Measurements from ENCODE around the gene GPRIN3.
"Not testable (repeated sequence)": the region's sequence is repeated elsewhere in the genome, so short reads cannot be mapped to it uniquely, and the experiment has no call there.

Gene GPRIN3

GRCh38 chr4:89218587-89218986, 89.0 kb downstream of the GPRIN3 start:
- in situ Hi-C loops (cut with MboI; ENCODE audit: low sequenced_read_pairs): no loop called here

DNA sequence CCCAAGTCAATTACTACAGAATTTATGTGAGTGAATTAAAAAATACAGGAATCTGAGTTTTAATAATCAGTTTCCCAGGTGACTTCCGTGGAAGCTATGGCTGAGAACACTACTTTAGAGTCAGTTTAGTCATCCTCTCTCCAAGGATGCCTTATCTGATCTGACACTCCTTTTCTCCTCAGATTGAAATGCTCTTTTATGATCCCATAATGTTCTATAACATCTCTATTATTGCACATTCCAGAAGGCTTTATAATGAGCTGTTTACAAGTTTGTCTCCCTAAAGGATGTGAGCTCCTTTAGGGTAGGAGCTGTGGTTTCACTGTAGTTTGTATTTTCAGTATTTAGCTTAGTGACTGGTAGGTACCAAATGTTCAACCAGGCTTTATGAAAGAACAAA, 90.0 kb downstream of the GPRIN3 start:
- in situ Hi-C loops (cut with MboI; ENCODE audit: low sequenced_read_pairs): no loop called here

DNA sequence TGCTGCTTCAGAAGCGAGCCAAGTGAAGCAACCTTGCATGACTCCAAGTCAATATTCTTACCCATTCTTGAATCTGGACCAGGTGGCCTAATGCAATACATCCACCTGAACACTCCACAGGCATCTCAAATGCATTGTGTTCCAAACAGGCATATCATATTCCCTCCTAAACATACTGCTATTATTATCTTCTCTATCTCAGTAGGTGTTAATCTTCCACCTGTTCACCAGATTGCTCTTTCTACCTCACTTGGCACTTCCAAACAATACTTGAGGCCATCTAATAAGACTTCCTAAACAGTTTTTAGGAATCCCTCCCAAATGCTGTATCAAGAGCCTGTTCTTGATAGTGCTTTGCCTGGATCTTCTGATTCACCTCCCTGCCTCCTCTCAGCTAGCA, 90.7 kb downstream of the GPRIN3 start:
- in situ Hi-C loops (cut with MboI; ENCODE audit: low sequenced_read_pairs): no loop called here

- in situ Hi-C loops (cut with MboI; ENCODE audit: low sequenced_read_pairs): no loop called here
These were observed 91.2 kb downstream of the GPRIN3 start for GRCh38 chr4:89216422-89216821.

DNA sequence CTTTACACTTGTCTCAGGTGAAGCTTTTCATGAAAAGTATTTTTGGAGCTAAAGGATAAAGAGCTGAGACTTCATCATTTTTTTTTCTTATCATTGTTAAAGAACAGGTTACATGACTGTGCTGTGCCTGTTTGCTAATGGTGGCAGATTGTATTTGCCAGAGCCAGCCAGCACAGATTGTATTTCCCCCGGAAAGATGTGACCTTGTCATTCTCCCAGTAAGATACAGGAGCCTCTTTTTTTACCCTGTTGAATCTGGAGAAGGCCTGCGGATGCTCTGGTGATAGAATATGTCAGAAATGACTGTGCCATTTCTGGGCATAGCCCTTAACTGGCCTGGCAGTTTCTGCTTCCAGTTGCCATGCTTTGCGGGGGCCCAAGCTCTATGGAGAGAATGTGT, 91.9 kb downstream of the GPRIN3 start:
- in situ Hi-C loops (cut with MboI; ENCODE audit: low sequenced_read_pairs): no loop called here

- in situ Hi-C loops (cut with MboI; ENCODE audit: low sequenced_read_pairs): no loop called here
These were observed 93.3 kb downstream of the GPRIN3 start for GRCh38 chr4:89214308-89214707.

- in situ Hi-C loops (cut with MboI; ENCODE audit: low sequenced_read_pairs): no loop called here
These were observed 94.3 kb downstream of the GPRIN3 start for GRCh38 chr4:89213382-89213701.

GRCh38 chr4:89212666-89213381, 94.8 kb downstream of the GPRIN3 start:
- in situ Hi-C loops (cut with MboI; ENCODE audit: low sequenced_read_pairs): no loop called here

DNA sequence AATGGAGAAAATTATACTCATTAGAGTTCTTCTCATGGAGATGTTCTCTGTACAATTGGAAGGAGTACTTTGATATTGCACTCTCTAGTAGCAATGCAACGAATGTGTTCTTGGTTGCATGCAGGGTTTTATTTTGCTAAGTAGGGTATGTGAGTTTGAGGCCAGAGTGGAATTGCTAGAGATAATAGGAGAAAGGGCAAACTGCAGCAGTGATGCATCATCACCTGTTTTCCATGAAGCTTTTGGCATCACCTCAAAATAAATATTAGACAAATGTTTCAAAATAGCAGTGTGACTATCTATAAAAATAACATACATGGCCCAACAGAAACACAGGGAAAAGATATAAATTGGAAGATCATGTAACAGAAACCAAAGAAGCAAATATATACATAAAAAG, 103.0 kb downstream of the GPRIN3 start:
- in situ Hi-C loops (cut with MboI; ENCODE audit: low sequenced_read_pairs): no loop called here

DNA sequence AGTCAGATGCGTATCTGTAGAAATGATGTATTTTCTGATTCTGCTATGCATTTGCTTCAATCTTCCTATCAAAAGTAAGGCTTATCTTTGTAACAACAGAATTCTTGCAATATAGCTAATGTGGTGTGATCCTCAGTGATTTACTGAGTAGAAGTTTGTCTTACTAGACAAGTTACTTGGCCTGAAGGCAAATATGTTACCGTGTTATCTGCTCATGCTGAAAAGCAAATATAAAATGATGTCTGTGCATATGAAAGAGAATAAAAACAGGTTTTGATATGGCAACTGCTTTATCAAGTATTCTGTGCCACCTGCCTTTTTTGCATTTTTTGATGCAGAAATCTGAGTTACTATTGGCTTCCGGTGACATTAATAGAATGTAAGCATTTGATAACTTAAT, 103.7 kb downstream of the GPRIN3 start:
- in situ Hi-C loops (cut with MboI; ENCODE audit: low sequenced_read_pairs): no loop called here

DNA sequence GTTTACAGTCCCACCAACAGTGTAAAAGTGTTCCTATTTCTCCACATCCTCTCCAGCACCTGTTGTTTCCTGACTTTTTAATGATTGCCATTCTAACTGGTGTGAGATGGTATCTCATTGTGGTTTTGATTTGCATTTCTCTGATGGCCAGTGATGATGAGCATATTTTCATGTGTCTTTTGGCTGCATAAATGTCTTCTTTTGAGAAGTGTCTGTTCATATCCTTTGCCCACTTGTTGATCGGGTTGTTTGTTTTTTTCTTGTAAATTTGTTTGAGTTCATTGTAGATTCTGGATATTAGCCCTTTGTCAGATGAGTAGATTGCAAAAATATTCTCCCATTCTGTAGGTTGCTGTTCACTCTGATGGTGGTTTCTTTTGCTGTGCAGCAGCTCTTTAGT, 108.2 kb downstream of the GPRIN3 start:
- in situ Hi-C loops (cut with MboI; ENCODE audit: low sequenced_read_pairs): not testable (repeated sequence)

DNA sequence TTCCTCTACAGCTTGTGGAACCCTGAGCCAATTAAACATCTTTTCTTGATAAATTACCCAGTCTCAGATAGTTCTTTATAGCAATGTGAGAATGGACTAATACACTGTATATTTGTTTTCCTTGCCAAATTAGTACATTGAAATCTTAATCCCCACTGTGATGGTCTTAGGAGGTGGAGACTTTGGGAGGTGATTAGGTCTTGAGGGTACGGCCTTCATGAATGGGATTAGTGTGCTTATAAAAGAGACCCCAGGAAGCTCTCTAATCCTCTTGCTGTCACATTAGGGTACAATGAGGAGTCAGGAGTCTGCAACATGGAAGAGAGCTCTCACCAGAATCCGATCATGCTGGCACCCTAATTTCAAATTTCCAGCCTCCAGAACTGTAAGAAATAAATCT, 109.7 kb downstream of the GPRIN3 start:
- in situ Hi-C loops (cut with MboI; ENCODE audit: low sequenced_read_pairs): no loop called here

DNA sequence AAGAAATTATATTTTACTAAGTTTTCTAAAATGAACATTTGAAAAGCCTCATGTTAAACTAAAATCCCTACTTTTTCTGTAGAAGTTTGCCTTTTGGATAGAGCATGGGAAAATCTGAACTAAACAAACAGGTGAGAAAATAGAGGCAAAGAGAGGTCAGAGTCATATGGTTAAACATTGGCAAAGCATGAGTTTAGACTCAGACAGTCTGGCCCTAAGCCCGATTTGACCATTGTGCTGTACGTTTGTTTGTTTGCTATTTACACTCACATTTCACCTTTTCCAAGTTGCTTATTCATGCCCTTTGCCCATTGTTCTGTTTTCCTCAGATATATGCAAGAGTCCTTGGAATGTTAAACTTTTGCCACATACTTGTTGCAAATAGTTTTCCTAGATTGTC, 110.9 kb downstream of the GPRIN3 start:
- in situ Hi-C loops (cut with MboI; ENCODE audit: low sequenced_read_pairs): no loop called here

DNA sequence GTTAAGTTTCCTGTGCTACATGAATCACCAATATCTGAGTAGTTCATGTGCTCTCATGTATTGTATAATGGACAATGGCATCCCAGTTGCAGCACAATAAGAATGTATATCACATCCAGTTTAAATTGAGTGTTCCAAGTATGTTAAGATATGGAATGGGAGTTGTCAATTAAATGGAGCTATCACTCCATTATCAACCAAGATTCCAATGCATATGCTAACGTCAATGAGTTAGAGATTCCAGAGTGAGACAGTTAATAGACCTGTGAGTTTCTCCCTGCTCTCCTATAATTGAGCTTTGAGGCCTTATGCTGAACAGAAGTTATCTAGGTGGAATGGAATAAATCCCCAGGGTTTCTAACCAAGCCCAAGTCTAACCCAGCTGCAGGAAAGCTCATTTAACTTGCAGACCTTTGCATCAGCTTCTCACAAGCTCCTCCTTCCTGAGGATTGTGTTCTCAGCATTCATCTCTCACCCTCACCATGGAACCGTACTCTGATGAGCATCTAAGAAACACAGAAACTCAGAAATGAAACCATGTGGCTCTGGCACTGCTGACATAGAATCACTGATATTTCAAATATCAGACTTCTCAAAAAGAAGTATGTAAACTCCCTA, 111.4 kb downstream of the GPRIN3 start:
- in situ Hi-C loops (cut with MboI; ENCODE audit: low sequenced_read_pairs): no loop called here

GRCh38 chr4:89193843-89194242, 113.8 kb downstream of the GPRIN3 start:
- in situ Hi-C loops (cut with MboI; ENCODE audit: low sequenced_read_pairs): no loop called here

All from hTERT RPE-1 (cell line).